ENCODE data around the gene SORBS2. TPM values are rescaled to one million over a fixed set of nuclear protein-coding genes. Genes with fewer than 3 reads are reported as not detected.

SORBS2 gene
- total and polyA plus RNA-seq, 2 of the 8 experiments (the other 6 are each of a cell fraction or from before 2014, with no cell fraction given), result 73.0 to 87.1 TPM

- H2BK120ac ChIP-seq (replicated peaks; ENCODE audit: low read depth, low read length), result no peak overlapping the region
- no peak overlapping the region for H2BK20ac ChIP-seq (ENCODE audit: low read length)
- peaks cover 0 to 3% (median under 1%) of the 10 kb centered on the region in 4 experiments; a peak in 1 of 7 replicates for H3K4me1 ChIP-seq (replicated peaks in 1 of 4; ENCODE audit: control insufficient read depth in 3 of 4, insufficient read depth in 4 of 4, low read length in 3 of 4)
- H4K20me1 ChIP-seq (replicated peaks in 1 of 2; ENCODE audit: control insufficient read depth in 1 of 2, insufficient read depth in 2 of 2, low read length in 2 of 2), result no peaks in the 10 kb centered on the region
- H3K14ac ChIP-seq (ENCODE audit: insufficient read length), result no peak overlapping the region
- H2AK5ac ChIP-seq (ENCODE audit: low read depth, low read length), result no peak overlapping the region
- H2AFZ ChIP-seq (ENCODE audit: low read length), result no peak overlapping the region
- ChIA-PET POLR2A (ENCODE audit: partially characterized antibody) (no interaction called here), CTCF (ENCODE audit: partially characterized antibody) (no interaction called here)
- H3K4me2 ChIP-seq (ENCODE audit: insufficient read depth in 1 of 2, low read depth in 2 of 2, low read length in 2 of 2), result no peak overlapping the region
- H2BK12ac ChIP-seq (ENCODE audit: low read depth, low read length), result no peak overlapping the region
- H3K79me1 ChIP-seq (ENCODE audit: low read depth, low read length), result no peaks in the 10 kb centered on the region
- 89% methylated on average over 3 of the region's 3 CpGs; no CpG with 5 or more reads in 1 of the 2 experiments for WGBS, 2 experiments (ENCODE audit: extremely low coverage in 1 of 2, insufficient coverage in 1 of 2, insufficient read length in 1 of 2, insufficient replicate concordance in 2 of 2, low coverage in 1 of 2, low lambda C conversion rate in 2 of 2, missing lambda C conversion rate in 1 of 2)
- H3K9ac ChIP-seq (replicated peaks in 1 of 4; ENCODE audit: extremely low read depth in 1 of 4, low read depth in 3 of 4, low read length in 3 of 4), result no peak overlapping the region
- no peaks in the 10 kb centered on the region for H3K23me2 ChIP-seq (ENCODE audit: low read depth, low read length)
- no peak overlapping the region for H4K8ac ChIP-seq (ENCODE audit: extremely low read depth, insufficient read depth, low read length)
- H2BK5ac ChIP-seq (ENCODE audit: low read depth, low read length), result no peak overlapping the region
- H4K91ac ChIP-seq (replicated peaks; ENCODE audit: insufficient read length, low read length), result no peak overlapping the region
- H3K4ac ChIP-seq (replicated peaks; ENCODE audit: insufficient read length, low read depth, low read length), result no peak overlapping the region
- DNase-seq (ENCODE audit: low read depth in 1 of 2, low spot score in 2 of 2), result no peak
- no peak overlapping the region for H3K56ac ChIP-seq (replicated peaks; ENCODE audit: insufficient read length, low read depth, low read length)
- no peak overlapping the region for H4K5ac ChIP-seq (ENCODE audit: insufficient read length, low read depth, low read length)
- no peak overlapping the region for H3K23ac ChIP-seq (ENCODE audit: insufficient read length)
- H3K18ac ChIP-seq (ENCODE audit: extremely low read depth, low read length), result no peak overlapping the region
- no peak overlapping the region for H3K4me3 ChIP-seq (ENCODE audit: extremely low read depth in 1 of 4, insufficient read depth in 2 of 4, low read depth in 3 of 4, low read length in 4 of 4)
- FAIRE-seq, result no peak
- peaks cover 9% of the 10 kb centered on the region in 2 experiments; a peak in 3 of 4 replicates for H3K9me3 ChIP-seq (ENCODE audit: insufficient read depth in 2 of 2, low read depth in 1 of 2, low read length in 1 of 2)
- no peaks in the 10 kb centered on the region for H3K79me2 ChIP-seq (ENCODE audit: control insufficient read depth in 1 of 2, insufficient read depth in 2 of 2, low read length in 2 of 2)
- TF ChIP-seq POLR2AphosphoS5 (IDR thresholded peaks at IDR 0.05; ENCODE audit: low read depth, low read length), result no peak
- no peak for TF ChIP-seq NANOG (IDR thresholded peaks at IDR 0.05; ENCODE audit: insufficient read depth, low read depth, low read length, poor library complexity, severe bottlenecking)
- TF ChIP-seq CTBP2 (IDR thresholded peaks at IDR 0.05; ENCODE audit: borderline replicate concordance, insufficient read depth, insufficient read length, low read length), result no peak
- no peak for TF ChIP-seq CBX8 (IDR thresholded peaks at IDR 0.05; ENCODE audit: borderline replicate concordance, low read depth, low read length)
- no peak for TF ChIP-seq RFX5 (IDR thresholded peaks at IDR 0.05; ENCODE audit: borderline replicate concordance, low read depth, low read length)
- no peaks in the 10 kb centered on the region for H3K36me3 ChIP-seq (ENCODE audit: control insufficient read depth in 2 of 4, insufficient read depth in 4 of 4, low read length in 3 of 4)
- no peak overlapping the region for H3K27ac ChIP-seq (ENCODE audit: low read depth, low read length)
- H2BK15ac ChIP-seq (ENCODE audit: low read length), result no peak overlapping the region
- 0 out of 7 replicates have a peak, but pooled peaks cover 0 to 3% (median 0%) of the 10 kb centered on the region in 4 experiments for H3K27me3 ChIP-seq (replicated peaks in 1 of 4; ENCODE audit: control insufficient read depth in 3 of 4, extremely low read depth in 1 of 4, insufficient read depth in 3 of 4, low read length in 3 of 4)
Measured at GRCh38 chr4:185562531-185562930, 249.5 kb downstream of the SORBS2 start.
